CD4-positive, alpha-beta T cell treated with Interferon gamma for 1 hour (primary cell): Measurements from ENCODE around the gene CENPF.
"Not testable (repeated sequence)": the region's sequence is repeated elsewhere in the genome, so short reads cannot be mapped to it uniquely, and the experiment has no call there.

Experiments
- DNase-seq: peaks from one replicate; pipeline ENCODE4 v3.0.0-alpha.2; 2020

CENPF gene

DNA sequence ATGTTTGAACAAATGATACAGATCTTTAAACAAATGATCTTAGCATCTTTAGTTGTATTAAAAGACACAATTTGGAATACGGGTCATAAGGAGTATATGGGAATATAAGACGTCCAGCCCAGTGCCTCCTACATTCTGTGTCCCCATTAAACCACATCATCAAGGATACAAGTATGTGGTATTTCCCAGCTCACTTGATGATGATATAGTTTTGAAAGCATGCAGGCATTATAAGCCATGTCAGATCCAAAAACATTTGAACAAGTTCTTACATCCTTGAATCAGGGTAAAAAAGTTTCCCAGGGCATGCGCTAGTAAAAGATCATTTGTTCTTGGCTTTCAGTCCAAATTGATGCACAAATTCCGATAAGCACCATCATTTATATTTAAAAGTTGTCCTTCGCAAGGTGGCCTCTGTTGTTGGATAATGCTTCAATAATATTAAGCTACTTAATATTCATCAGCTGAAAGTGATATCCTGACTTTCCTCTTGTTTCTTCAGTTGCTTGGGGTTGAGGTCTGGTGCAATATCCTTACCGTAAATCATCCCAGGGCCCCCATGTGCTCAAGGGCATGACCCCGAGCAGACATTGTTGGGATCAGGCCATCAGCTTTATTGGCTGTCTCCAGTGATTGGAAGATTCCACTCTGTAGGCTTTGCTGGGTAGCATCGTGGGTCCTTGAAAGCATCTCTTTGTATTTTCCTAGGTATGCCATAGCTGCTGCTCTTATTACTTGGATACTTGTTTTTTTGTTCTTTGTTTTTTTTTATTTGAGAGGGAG is 61.8 kb downstream of the CENPF start:
- no peak for DNase-seq

DNA sequence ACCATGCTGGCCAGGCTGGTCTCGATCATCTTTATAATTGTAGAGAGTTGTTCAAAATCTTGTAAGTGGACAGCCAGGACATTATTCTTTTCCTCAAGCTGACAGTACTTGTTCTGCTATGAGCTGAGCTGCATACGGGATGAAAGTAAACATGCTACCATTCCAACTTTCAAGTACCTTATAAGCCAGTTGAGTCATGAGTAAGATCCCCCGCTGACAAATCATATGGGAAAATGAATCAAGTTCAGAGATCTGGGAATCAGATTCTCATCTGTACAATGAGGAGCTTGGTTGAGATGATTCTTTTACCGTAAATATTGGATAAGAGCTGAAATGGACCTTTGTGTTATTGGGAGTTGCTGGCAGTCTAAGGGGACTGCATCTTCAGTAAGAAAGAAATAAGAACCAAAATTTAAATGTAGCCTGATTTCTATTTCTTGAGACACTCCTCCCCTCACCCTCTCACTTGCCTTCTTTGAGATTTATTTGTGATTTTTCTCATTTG is 62.7 kb downstream of the CENPF start:
- DNase-seq, result no peak

DNA sequence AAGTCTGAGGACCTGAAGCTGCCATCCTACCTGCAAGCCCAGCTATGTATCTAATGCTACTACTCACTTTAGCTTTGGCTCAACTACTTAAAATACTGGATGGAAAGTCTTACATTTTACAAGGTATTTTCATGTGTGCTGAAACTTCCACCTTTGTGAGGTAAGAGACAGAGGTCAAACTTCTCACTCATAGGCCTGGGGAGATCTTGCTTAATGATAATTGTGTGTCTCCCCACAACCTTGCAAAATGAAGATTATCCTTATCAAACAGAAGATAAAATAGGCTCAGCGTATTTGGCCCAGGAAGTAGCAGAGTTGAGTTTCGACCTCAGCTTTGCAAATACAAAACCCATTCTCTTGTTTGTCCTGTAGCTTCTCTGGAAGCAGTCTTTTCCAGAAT is 63.7 kb downstream of the CENPF start:
- no peak for DNase-seq

DNA sequence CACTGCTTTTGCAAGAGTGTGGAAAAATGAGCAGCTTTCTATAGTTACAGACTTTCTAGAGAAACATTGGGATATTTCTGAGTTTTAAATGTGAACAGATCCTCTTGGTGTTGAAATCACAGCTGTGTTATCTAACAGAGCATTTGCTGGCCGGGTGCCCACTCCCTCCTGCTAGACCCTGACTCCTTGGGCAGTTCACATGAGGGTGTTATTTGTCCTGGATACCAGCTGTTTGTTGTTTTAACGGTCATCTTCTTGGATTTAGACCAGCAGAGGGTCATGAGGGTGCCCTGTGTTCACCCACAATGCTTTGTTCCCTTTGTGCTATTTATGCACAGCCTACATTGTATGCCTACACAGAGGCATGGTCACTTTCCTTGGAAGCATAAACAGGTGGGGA is 67.1 kb downstream of the CENPF start:
- no peak for DNase-seq

DNA sequence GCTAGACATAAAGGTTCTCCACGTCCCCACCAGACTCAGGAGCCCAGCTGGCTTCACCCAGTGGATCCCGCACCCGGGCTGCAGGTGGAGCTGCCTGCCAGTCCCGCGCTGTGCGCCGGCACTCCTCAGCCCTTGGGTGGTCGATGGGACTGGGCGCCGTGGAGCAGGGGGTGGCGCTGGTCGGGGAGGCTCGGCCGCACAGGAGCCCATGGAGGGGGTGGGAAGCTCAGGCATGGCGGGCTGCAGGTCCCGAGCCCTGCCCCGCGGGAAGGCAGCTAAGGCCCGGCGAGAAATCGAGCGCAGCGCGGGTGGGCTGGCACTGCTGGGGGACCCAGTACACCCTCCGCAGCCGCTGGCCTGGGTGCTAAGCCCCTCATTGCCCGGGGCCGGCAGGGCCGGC is 70.0 kb downstream of the CENPF start:
- DNase-seq, result not testable (repeated sequence)

DNA sequence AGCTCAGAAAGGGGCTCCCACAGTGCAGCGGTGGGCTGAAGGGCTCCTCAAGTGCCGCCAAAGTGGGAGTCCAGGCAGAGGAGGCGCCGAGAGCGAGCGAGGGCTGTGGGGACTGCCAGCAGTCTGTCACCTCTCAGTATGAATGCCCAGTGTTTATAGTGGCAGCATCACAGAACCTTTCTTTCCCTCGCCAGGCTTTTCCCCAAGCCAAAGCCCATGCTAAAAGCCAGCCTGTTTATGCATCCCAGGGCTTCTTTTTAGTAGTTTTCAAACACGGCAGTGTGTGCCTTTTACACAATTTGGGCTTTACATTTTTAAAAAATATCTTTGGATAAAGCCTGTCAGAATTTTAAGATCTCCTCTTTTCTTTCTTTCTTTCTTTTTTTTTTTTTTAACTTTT is 70.6 kb downstream of the CENPF start:
- DNase-seq, result no peak

DNA sequence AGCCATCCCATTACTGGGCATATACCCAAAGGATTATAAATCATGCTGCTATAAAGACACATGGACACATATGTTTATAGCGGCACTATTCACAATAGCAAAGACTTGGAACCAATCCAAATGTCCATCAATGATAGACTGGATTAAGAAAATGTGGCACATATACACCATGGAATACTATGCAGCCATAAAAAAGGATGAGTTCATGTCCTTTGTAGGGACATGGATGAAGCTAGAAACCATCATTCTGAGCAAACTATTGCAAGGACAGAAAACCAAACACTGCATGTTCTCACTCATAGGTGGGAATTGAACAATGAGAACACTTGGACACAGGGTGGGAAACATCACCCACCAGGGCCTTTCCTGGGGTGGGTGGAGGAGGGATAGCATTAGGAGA is 72.5 kb downstream of the CENPF start:
- DNase-seq, result not testable (repeated sequence)

DNA sequence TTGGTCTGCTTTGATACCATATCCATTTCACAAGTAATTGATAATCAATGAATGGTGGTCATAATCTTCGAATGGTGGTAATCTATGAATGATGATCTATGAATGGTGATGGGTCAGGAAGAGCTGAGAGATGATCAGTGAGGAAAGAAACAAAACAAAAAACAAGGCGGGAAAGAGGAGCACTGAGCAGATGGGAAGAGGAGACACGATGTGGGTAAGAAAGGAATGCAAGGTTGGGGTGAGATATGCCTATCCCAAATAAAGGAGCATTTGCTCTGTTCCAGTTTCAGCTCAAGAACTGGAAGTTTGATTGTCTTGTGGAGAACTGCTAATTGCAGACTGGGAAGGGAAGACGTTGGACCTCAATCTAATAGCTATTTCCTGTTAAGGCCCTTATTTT is 73.8 kb downstream of the CENPF start:
- DNase-seq, result no peak

DNA sequence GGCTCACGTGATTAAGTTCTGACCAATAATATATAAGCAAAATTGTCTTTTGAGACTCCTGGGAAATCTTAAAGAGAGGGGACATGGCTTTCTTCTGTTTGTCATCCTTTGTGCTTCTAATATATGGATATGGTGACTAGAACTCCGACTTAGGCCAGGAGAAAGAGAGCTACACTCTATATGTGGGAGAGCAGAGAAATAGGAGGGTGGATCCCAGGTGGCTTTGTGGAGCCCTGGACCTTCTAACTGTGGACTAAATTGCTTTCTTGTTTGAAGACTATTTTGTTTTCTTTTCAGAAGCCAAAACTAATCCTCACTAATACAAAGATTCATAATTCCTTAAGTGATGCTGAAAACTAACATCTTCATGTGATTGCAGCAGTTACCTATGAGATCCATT is 75.0 kb downstream of the CENPF start:
- DNase-seq, result no peak

DNA sequence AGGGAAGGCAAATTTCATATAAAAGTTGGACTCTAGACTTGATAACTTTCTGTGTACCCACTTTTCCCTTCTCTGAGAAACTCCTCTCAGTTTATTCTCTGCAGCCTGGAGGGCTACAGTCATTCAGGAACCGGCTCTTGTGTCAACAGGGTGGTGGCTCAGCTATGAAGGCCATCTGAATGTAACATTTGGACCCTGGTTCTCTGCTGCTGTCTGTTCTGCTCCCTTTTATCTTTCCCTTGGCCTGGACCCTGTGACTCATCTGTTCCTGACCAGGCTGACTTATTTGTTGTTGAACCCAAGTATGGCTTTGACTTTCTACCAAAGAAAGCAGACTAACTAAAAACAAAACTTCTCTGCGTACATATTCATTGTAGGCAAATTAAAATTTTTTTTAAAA is 75.4 kb downstream of the CENPF start:
- no peak for DNase-seq

DNA sequence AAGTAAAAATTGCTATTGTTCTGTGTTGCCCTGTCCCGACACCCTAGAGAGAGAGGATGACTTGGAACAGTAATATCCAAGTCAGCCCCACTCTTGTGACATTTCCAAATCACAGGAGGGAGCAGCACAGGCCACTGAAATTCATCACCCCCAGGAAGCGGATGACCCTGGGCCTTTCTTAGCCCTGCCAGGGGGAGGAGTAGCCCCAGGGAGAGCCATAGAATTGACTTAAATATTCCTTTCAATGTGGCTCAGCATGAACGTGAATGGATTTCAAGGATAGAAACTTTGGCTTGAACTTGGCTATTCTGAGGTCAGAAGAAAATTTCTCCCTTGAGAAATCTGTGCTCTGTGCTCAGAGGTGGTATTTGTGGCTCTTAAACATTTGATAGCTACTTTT is 80.6 kb downstream of the CENPF start:
- no peak for DNase-seq

DNA sequence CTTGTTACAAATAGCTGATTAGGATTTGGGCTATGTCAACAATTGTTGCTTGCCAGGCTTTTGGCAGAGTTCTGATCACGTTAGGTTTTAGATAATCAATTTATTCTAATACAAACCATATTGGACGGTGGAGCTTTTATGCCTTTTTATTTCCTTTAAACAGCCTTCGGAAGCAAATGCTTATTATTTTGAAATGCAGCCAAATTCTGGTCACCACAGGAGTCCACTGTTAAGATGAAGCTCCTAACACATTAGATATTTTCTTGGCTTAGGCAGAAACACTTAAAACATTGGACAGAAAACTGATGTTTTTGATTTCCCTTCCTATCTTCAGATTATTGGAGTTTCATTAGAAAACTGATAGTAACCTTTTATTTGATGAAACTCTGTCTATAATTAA is 82.9 kb downstream of the CENPF start:
- DNase-seq, result no peak

DNA sequence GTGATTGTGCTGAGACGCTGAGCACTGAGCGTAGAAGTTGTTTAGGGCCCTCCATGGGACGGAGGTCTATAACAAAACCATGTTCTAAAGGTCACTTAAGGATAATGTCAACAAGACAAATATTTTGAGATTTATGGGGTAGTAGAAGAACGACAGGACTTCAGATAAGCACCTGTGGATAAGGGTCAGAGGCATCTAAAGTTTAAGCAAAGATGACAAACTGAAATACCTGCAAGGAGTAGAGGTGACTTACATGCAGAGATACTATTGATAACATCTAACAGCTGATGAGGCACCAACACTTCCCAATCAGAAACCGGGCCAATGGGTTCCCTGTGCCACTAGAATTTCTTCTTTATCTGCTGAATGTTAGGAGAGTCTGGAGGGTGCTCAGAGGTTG is 83.5 kb downstream of the CENPF start:
- no peak for DNase-seq

DNA sequence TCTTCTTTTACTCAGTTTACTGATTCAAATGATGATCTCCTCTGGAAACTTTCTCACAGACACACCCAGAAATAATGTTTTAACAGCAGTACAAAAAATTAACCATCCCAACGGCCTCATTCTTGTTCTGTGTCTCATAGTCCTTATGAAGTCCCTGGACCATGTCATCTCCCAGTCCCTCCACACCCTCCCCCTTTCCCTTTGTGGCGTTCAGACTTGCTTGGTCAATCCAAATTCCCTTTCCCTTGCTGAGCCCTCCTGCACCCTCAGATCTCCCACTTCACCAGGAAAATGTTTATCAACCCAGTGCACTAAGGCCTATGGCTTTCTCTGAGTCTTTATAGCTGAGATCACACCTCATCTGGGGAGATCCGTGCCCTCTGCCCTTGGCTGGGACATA is 85.9 kb downstream of the CENPF start:
- no peak for DNase-seq

DNA sequence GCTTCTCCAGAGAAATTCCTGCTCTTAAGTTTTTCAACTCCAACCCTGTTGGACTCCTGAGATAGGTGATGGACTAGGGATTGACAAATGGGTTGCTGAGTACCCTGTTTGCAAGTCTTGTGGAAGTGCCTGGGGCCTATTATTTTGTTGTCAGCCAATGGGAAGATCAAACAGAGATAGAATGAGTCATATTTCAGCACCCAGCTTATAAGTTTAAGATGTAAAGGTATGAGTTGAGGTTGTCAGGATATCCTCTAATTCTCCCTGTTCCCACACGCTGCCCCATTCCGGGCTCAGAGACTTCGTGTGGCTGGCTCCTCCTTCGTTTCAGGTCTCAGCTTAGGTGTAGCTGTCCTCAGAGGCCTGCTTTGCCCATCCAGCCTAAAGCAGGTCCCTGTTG is 91.8 kb downstream of the CENPF start:
- DNase-seq, result no peak

DNA sequence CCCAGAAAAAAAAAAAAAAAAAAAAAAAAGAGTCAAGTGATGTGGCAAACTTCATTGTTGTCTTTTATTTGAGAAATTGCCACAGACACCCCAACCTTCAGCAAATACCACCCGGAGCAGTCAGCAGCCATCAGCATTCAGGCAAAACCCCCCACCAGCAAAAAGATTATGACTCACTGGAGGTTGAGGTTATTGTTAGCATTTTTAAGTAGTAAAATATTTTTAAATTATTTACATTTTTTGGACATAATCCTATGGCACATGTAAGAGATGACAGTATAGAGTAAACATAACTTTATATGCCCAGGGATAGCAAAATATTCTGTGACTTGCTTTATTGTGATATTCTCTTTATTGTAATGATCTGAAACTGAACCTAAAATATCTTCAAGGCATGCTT is 95.6 kb downstream of the CENPF start:
- DNase-seq, result no peak

DNA sequence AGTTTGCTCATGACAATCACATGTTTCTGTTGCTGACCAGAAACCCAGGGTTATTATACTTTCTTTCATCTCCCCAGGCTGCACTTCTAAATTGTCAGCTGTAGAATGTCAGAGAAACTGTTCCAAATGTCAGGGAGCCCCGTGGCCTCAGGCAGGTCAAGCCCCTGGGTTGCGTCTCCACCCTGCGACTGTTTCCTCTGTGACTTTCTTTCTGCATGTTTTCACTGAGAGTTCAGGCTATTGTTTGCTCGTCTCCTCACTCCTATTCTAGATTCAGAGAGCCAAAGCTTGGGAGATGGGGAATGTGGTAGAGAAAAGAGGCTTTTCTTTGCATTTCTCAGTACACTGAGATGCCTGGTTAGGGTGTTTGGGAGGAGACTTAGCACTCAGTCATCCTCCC is 97.4 kb downstream of the CENPF start:
- no peak for DNase-seq

DNA sequence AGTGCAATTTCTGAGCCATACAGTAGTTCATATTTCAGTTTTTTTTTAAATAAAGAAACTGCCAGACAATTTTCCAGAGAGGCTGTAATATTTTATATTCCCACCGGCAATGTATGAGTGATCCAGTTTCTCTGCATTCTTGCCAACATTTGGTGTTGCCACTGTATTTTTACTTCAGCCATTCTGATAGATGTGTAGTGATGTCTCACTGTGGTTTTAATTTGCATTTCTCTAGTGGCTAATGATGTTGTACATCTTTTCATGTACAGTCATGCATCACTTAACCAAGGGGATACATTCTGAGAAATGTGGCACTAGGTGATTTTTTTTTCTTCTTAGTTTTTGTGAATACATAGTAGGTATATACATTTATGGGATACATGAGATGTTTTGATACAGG is 99.6 kb downstream of the CENPF start:
- no peak for DNase-seq

DNA sequence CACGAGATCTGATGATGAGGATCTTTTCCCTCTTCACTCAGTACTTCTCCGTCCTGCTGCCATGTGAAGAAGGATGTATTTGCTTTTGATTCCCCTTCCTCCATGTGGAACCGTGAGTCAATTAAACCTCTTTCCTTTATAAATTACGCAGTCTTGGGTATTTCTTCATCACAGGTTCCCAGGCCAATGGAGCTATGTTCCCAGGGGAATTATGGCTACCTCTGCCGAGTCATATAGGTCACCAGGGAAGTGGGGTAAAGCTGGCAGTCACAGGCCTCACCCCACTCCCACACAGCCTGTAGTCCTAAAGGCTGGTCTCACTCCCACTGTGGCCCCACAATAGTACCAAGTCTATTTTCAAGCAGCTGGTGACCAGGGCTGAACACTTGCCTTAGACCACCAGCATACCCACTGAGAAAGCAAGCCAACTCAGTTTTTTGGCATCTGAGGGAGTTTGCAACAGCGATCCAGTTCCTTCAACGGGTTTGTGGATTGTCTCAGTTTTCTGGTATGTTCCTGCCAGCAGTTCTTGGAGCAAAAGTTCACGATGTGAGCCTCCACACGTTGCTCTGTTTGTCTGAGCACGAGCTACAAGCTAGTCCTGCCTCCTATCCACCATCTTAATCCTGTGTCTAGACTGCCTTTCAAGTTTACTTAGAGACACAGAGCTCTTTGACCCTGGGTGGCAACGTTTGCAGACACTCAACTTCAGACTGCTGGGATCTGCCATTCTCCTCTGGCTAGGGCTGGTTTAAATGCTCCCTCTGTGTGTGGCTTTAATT is 104.5 kb downstream of the CENPF start:
- no peak for DNase-seq

DNA sequence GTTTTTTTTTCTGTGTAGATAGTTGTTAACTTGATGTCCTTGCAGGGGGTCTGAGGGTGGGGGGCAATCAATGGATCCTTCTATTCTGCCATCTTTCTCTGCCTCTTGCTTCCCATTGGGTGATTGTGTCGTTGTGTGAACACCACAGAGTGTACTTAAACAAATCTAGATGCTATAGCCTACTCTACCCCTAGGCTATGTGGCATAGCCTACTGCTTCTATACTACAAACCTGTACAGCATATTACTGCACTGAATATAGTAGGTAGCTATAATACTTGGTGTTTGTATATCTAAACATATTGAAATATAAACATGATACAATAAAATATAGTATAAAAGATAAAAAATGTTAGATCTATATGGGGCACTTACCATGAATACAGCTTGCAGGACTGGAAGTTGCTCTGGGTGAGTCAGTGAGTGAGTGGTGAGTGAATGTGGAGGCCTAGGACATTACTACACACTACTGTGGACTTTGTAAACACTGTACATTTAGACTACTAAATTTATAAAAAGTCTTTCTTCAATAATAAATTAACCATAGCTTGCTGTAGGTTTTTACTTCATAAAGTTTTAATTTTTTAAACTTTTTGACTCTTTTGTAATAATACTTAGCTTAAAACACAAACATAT is 105.4 kb downstream of the CENPF start:
- no peak for DNase-seq

DNA sequence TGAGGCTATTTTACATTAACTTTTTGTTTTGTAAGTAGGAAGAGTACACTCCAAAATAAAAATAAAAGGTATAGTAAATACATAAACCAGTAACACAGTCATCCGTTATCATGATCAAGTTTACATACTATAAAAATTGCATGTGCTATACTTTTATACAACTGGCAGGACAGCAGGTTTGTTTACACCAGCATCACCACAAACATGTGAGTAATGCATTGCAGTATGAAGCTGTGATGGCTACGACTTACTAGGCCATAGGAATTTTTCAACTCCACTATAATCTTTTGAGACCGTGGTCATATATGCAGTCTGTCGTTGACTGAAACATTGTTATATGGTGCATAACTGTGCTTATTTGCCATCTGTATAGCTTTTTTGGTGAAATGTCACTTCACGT is 106.2 kb downstream of the CENPF start:
- DNase-seq, result no peak

DNA sequence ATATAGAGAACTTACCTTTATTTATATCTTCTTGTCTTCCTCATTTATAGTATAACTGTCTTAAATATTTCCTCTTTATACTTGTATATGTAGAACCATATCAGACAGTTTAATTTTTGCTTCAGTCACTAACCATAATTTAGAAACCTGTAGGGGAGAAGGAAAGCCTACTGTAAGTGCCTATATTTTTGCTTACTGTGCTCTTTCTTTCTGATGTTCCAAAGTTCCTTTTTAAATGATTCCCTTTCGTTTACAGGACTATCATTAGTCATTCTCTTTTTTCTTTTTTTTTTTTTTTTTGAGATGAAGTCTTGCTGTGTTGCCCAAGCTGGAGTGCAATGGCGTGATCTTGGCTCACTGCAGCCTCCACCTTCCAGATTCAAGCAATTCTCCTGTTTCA is 109.7 kb downstream of the CENPF start:
- DNase-seq, result no peak
